Measurements from ENCODE around the gene FNBP1.

FNBP1 gene

GRCh38 chr9:129887334-129888292 lies 155.4 kb downstream of the FNBP1 start:
- peak; percentile 94 for DNase-seq

GRCh38 chr9:129886226-129887174 lies 156.5 kb downstream of the FNBP1 start:
- DNase-seq: peak; percentile 55

- DNase-seq: peak; percentile 98
Measured at GRCh38 chr9:129885670-129886106, 157.3 kb downstream of the FNBP1 start.

GRCh38 chr9:129885018-129885669 lies 157.8 kb downstream of the FNBP1 start:
- DNase-seq: peak; percentile 55

- peak; percentile 89 for DNase-seq
Measured at GRCh38 chr9:129884220-129885017, 158.6 kb downstream of the FNBP1 start.

- no peak for DNase-seq
Measured at GRCh38 chr9:129881547-129882324, 161.3 kb downstream of the FNBP1 start.

GRCh38 chr9:129880654-129881546 lies 162.1 kb downstream of the FNBP1 start:
- no peak for DNase-seq

- no peak for DNase-seq
Measured at GRCh38 chr9:129879991-129880653, 162.9 kb downstream of the FNBP1 start.

- DNase-seq: no peak
Measured at GRCh38 chr9:129879103-129879699, 163.8 kb downstream of the FNBP1 start.

GRCh38 chr9:129878291-129878690 lies 164.7 kb downstream of the FNBP1 start:
- DNase-seq: no peak

GRCh38 chr9:129876815-129877214 lies 166.2 kb downstream of the FNBP1 start:
- DNase-seq: no peak

- no peak for DNase-seq
Measured at GRCh38 chr9:129875687-129876395, 167.1 kb downstream of the FNBP1 start.

GRCh38 chr9:129875181-129875611 lies 167.8 kb downstream of the FNBP1 start:
- no peak for DNase-seq

- DNase-seq: no peak
Measured at GRCh38 chr9:129874261-129875101, 168.5 kb downstream of the FNBP1 start.

GRCh38 chr9:129873563-129874190 lies 169.3 kb downstream of the FNBP1 start:
- DNase-seq: no peak

- DNase-seq: no peak
Measured at GRCh38 chr9:129871046-129871445, 171.9 kb downstream of the FNBP1 start.
